Rectal smooth muscle tissue (tissue), 1 donor: ENCODE measurements around the gene HOXB5.
A peak's percentile ranks its signal among the peaks of the same experiment; 100 is the strongest.

Experiments used
- H3K27ac ChIP-seq: one replicate; pipeline ENCODE4 v1.7.0; 2013; ENCODE audit warnings: low read depth, low read length, inconsistent platforms
- H3K27me3 ChIP-seq: one replicate; pipeline ENCODE4 v1.7.0; 2013; ENCODE audit warnings: low read length; ENCODE audit not compliant: control insufficient read depth, insufficient read depth
- H3K36me3 ChIP-seq: one replicate; pipeline ENCODE4 v1.7.0; 2013; ENCODE audit warnings: low read length; ENCODE audit not compliant: control insufficient read depth, insufficient read depth
- H3K4me1 ChIP-seq: one replicate; pipeline ENCODE4 v1.7.0; 2013; ENCODE audit warnings: low read length; ENCODE audit not compliant: control insufficient read depth, insufficient read depth
- H3K4me3 ChIP-seq: one replicate; pipeline ENCODE4 v1.7.0; 2013; ENCODE audit warnings: low read length
- H3K9ac ChIP-seq: one replicate; pipeline ENCODE4 v1.7.0; 2013; ENCODE audit warnings: low read length

Gene HOXB5

GRCh38 chr17:48558057-48558830, 35.3 kb downstream of the HOXB5 start:
- Histone ChIP-seq H3K4me3 (peak overlapping the region; percentile 36), H3K27ac (peak overlapping the region; percentile 98), H3K9ac (no peak overlapping the region)

GRCh38 chr17:48556576-48557401, 36.8 kb downstream of the HOXB5 start:
- Histone ChIP-seq H3K9ac (no peak overlapping the region), H3K27me3 (no peaks in the 10 kb centered on the region), H3K36me3 (no peaks in the 10 kb centered on the region), H3K4me1 (peaks cover 70% of the 10 kb centered on the region), H3K4me3 (no peak overlapping the region), H3K27ac (peak overlapping the region; percentile 98)

More at GRCh38 chr17:48558057-48558830, 35.3 kb downstream of the HOXB5 start:
- Histone ChIP-seq H3K4me1 (peaks cover 70% of the 10 kb centered on the region), H3K36me3 (no peaks in the 10 kb centered on the region), H3K27me3 (no peaks in the 10 kb centered on the region)

GRCh38 chr17:48556229-48556575, 37.4 kb downstream of the HOXB5 start:
- H3K9ac ChIP-seq, result no peak overlapping the region
- H3K27me3 ChIP-seq, result no peaks in the 10 kb centered on the region
- peak overlapping the region; percentile 50 for H3K4me3 ChIP-seq
- H3K27ac ChIP-seq, result peak overlapping the region; percentile 98
- no peaks in the 10 kb centered on the region for H3K36me3 ChIP-seq
- peaks cover 67% of the 10 kb centered on the region for H3K4me1 ChIP-seq

- Histone ChIP-seq H3K4me3 (peak overlapping the region; percentile 50), H3K4me1 (peaks cover 67% of the 10 kb centered on the region), H3K27ac (peak overlapping the region; percentile 98)
These were observed 38.0 kb downstream of the HOXB5 start for GRCh38 chr17:48555258-48556228.

DNA sequence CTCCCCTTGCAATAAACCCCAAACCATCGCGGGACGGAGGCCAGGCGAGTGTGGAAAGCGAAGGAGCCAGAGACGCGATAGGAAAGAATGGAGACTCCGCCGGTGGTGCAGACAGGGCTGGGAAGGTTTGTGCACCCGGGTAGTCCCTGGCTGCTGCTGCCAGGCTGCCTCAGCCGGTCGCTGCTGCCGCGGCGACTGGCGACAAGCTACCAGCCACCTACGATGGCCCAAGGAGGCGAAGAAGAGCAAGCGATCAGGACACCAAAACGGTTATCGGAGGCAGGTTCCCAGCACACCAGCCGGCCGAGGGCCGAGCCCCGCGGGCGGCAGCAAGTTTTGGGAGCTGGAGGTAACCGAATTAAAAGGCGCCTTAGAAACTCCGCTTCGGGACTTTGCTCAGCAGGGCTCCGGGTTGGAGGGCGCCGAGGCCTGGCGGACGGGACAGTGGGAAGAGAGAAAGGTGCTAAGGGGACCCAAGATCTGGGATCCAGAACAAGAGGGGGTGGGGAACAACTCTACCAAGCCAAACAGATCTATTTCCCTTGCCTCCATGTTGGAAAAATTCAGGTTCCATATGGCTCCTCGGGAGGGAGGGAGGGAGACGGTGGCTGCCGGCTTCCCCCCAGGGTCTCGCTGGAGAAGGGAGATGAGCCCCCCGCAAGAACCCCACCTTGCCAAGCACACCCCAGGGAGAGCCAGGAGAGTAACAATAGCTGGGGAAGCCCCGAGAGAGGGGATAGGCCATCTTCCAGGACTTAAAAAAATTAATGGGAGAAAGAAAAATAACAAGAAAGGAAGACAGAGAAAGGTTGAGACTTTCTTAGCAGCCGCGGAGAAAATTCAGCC, 38.9 kb downstream of the HOXB5 start:
- H3K27me3 ChIP-seq, result no peaks in the 10 kb centered on the region

More at GRCh38 chr17:48555258-48556228, 38.0 kb downstream of the HOXB5 start:
- H3K27me3 ChIP-seq, result no peaks in the 10 kb centered on the region
- H3K36me3 ChIP-seq, result no peaks in the 10 kb centered on the region
- no peak overlapping the region for H3K9ac ChIP-seq

GRCh38 chr17:48553826-48554225, 39.8 kb downstream of the HOXB5 start:
- Histone ChIP-seq H3K27ac (peak overlapping the region; percentile 98), H3K9ac (no peak overlapping the region), H3K4me1 (peaks cover 62% of the 10 kb centered on the region), H3K27me3 (no peaks in the 10 kb centered on the region), H3K36me3 (no peaks in the 10 kb centered on the region), H3K4me3 (peak overlapping the region; percentile 34)

More for the DNA sequence above, 38.9 kb downstream of the HOXB5 start:
- peaks cover 66% of the 10 kb centered on the region for H3K4me1 ChIP-seq
- H3K27ac ChIP-seq, result peak overlapping the region; percentile 98
- H3K36me3 ChIP-seq, result no peaks in the 10 kb centered on the region
- peak overlapping the region; percentile 34 for H3K4me3 ChIP-seq
- H3K9ac ChIP-seq, result peak overlapping the region; percentile 16

GRCh38 chr17:48553190-48553547, 40.4 kb downstream of the HOXB5 start:
- H3K27me3 ChIP-seq, result no peaks in the 10 kb centered on the region
- peaks cover 60% of the 10 kb centered on the region for H3K4me1 ChIP-seq

DNA sequence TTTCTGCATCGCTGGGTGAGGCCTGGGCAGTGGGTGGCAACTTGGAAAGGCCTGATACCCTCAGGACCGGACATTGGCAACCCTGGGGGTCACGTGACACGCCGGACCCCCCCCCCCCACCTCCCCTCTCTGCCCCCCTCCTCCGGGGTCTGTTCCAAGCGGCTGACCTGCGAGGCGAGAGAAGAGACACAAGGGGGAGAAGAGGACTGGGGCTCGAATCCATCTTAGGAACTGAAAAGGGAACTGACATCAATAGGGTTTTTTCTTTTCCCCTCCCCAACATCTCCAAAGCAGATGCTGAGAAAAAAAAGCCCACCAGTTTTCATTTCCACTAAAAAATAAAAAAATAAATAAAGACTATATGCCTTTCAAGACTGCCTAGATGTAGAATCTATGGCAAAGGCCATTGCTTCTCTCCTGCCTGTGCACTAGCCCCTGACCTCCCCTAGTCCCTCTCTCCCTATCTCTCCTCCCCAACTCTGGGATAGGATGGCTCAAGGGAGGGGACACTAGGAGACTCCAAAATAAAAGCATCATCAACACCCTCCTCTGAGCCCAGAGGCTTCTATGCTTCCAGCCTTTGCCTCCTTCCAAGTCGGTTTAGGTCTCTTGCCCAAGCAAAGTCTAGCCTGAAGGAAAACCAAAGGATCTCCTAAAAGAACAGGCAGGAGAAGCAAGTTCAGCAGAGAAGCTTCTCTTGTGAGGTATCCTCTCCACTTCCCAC, 41.0 kb downstream of the HOXB5 start:
- H3K27me3 ChIP-seq, result no peaks in the 10 kb centered on the region
- peak overlapping the region; percentile 98 for H3K27ac ChIP-seq
- no peak overlapping the region for H3K9ac ChIP-seq
- peaks cover 59% of the 10 kb centered on the region for H3K4me1 ChIP-seq
- H3K36me3 ChIP-seq, result no peaks in the 10 kb centered on the region
- H3K4me3 ChIP-seq, result peak overlapping the region; percentile 37

More at GRCh38 chr17:48553190-48553547, 40.4 kb downstream of the HOXB5 start:
- no peak overlapping the region for H3K4me3 ChIP-seq
- H3K36me3 ChIP-seq, result no peaks in the 10 kb centered on the region
- H3K27ac ChIP-seq, result peak overlapping the region; percentile 98
- H3K9ac ChIP-seq, result no peak overlapping the region

DNA sequence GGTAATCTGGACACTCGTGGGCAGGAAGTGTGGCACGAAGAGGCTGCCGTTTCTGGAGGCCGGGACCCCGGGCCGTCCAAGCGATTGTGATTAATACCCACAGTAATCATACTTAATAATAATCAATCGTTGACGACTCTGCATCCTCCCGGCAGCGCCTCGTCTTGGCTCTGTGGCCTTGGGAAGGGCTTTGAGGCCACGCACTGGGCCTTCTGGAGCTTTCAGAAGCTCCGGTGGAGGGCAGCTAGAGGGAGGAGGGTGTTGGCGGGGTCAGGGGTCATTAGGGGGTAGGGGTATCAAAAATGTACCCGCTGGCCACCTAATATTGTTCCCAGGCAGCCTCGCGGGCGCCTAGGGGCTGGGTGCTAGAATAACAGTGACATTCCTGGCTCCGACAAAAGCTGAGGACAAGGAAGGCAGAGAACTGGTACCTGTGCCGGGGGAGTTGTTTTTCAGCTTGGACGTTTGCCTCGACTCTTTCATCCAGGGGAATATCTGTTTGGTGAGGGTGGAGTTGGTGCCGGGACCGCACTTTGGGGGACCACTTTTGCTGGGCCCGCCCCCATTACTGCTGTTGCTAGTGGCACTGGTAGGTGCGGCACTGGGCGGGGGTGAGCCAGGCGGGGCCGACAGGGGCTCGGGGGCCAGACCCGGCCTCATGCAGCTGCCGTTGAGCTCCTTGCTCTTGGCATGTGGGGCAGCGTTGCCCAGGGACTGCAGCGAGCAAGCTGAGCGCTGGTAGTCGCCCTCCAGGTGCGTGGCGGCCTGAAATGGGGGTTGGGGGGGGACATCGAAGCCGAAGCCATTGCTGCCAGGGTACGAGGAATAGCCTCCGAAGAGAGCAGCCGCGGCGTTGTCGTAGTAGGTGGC, 41.7 kb downstream of the HOXB5 start:
- H3K36me3 ChIP-seq, result no peaks in the 10 kb centered on the region
- no peaks in the 10 kb centered on the region for H3K27me3 ChIP-seq
- peak overlapping the region; percentile 98 for H3K27ac ChIP-seq
- peaks cover 58% of the 10 kb centered on the region for H3K4me1 ChIP-seq
- H3K9ac ChIP-seq, result no peak overlapping the region
- no peak overlapping the region for H3K4me3 ChIP-seq

- Histone ChIP-seq H3K4me1 (peaks cover 59% of the 10 kb centered on the region), H3K9ac (no peak overlapping the region), H3K27me3 (no peaks in the 10 kb centered on the region), H3K27ac (peak overlapping the region; percentile 98), H3K36me3 (no peaks in the 10 kb centered on the region), H3K4me3 (no peak overlapping the region)
These were observed 42.4 kb downstream of the HOXB5 start for GRCh38 chr17:48551214-48551555.
